Measurements from ENCODE around the gene CHMP2A.
A peak's percentile ranks its signal among the peaks of the same experiment; 100 is the strongest.
"Not testable (repeated sequence)": the region's sequence is repeated elsewhere in the genome, so short reads cannot be mapped to it uniquely, and the experiment has no call there.

Gene CHMP2A
- long read RNA-seq, donor 1, transcript CHMP2A-207 (2 exons, 592 nt): minor isoform, 8 of 138 reads
- long read RNA-seq, donor 1, transcript CHMP2A-201 (6 exons, 913 nt): major isoform, 52 of 138 reads
- long read RNA-seq, donor 1, transcript CHMP2A-206 (5 exons, 1,178 nt): minor isoform, 14 of 138 reads
- long read RNA-seq, donor 1, transcript CHMP2A-208 (6 exons, 885 nt): minor isoform, 20 of 138 reads
- long read RNA-seq, donor 1, partial matches to known transcripts: 44 of 138 reads
- long read RNA-seq, donor 1, other reads (novel, unspliced or antisense): 0 of 138 reads
- long read RNA-seq, donor 2, transcript CHMP2A-206 (5 exons, 1,178 nt): minor isoform, 8 of 72 reads
- long read RNA-seq, donor 2, transcript CHMP2A-201 (6 exons, 913 nt): major isoform, 23 of 72 reads
- long read RNA-seq, donor 2, transcript CHMP2A-208 (6 exons, 885 nt): minor isoform, 15 of 72 reads
- long read RNA-seq, donor 2, partial matches to known transcripts: 24 of 72 reads
- long read RNA-seq, donor 2, other reads (novel, unspliced or antisense): 0 of 72 reads
- long read RNA-seq, donor 3, transcript CHMP2A-208 (6 exons, 885 nt): minor isoform, 9 of 56 reads
- long read RNA-seq, donor 3, transcript CHMP2A-201 (6 exons, 913 nt): major isoform, 20 of 56 reads
- long read RNA-seq, donor 3, transcript CHMP2A-206 (5 exons, 1,178 nt): minor isoform, 15 of 56 reads
- long read RNA-seq, donor 3, partial matches to known transcripts: 11 of 56 reads
- long read RNA-seq, donor 3, other reads (novel, unspliced or antisense): 0 of 56 reads
- long read RNA-seq, donor 4, transcript CHMP2A-201 (6 exons, 913 nt): major isoform, 31 of 88 reads
- long read RNA-seq, donor 4, transcript CHMP2A-206 (5 exons, 1,178 nt): minor isoform, 13 of 88 reads
- long read RNA-seq, donor 4, transcript CHMP2A-208 (6 exons, 885 nt): minor isoform, 8 of 88 reads
- long read RNA-seq, donor 4, partial matches to known transcripts: 33 of 88 reads
- long read RNA-seq, donor 4, other reads (novel, unspliced or antisense): 0 of 88 reads
- long read RNA-seq, donor 5, transcript CHMP2A-208 (6 exons, 885 nt): minor isoform, 19 of 88 reads
- long read RNA-seq, donor 5, transcript CHMP2A-201 (6 exons, 913 nt): major isoform, 51 of 88 reads
- long read RNA-seq, donor 5, transcript CHMP2A-206 (5 exons, 1,178 nt): minor isoform, 9 of 88 reads
- long read RNA-seq, donor 5, partial matches to known transcripts: 8 of 88 reads
- long read RNA-seq, donor 5, other reads (novel, unspliced or antisense): 0 of 88 reads
- long read RNA-seq, donor 6, transcript CHMP2A-206 (5 exons, 1,178 nt): minor isoform, 17 of 90 reads
- long read RNA-seq, donor 6, transcript CHMP2A-208 (6 exons, 885 nt): minor isoform, 9 of 90 reads
- long read RNA-seq, donor 6, transcript CHMP2A-207 (2 exons, 592 nt): minor isoform, 6 of 90 reads
- long read RNA-seq, donor 6, transcript CHMP2A-201 (6 exons, 913 nt): major isoform, 41 of 90 reads
- long read RNA-seq, donor 6, partial matches to known transcripts: 17 of 90 reads
- long read RNA-seq, donor 6, other reads (novel, unspliced or antisense): 0 of 90 reads
- long read RNA-seq, donor 7, transcript CHMP2A-201 (6 exons, 913 nt): major isoform, 46 of 127 reads
- long read RNA-seq, donor 7, transcript CHMP2A-208 (6 exons, 885 nt): minor isoform, 18 of 127 reads
- long read RNA-seq, donor 7, transcript CHMP2A-206 (5 exons, 1,178 nt): minor isoform, 23 of 127 reads
- long read RNA-seq, donor 7, partial matches to known transcripts: 37 of 127 reads
- long read RNA-seq, donor 7, other reads (novel, unspliced or antisense): 0 of 127 reads
- long read RNA-seq, donor 8, transcript CHMP2A-207 (2 exons, 592 nt): minor isoform, 6 of 82 reads
- long read RNA-seq, donor 8, transcript CHMP2A-201 (6 exons, 913 nt): major isoform, 27 of 82 reads
- long read RNA-seq, donor 8, transcript CHMP2A-208 (6 exons, 885 nt): minor isoform, 14 of 82 reads
- long read RNA-seq, donor 8, transcript CHMP2A-206 (5 exons, 1,178 nt): minor isoform, 10 of 82 reads
- long read RNA-seq, donor 8, partial matches to known transcripts: 24 of 82 reads
- long read RNA-seq, donor 8, other reads (novel, unspliced or antisense): 0 of 82 reads

DNA sequence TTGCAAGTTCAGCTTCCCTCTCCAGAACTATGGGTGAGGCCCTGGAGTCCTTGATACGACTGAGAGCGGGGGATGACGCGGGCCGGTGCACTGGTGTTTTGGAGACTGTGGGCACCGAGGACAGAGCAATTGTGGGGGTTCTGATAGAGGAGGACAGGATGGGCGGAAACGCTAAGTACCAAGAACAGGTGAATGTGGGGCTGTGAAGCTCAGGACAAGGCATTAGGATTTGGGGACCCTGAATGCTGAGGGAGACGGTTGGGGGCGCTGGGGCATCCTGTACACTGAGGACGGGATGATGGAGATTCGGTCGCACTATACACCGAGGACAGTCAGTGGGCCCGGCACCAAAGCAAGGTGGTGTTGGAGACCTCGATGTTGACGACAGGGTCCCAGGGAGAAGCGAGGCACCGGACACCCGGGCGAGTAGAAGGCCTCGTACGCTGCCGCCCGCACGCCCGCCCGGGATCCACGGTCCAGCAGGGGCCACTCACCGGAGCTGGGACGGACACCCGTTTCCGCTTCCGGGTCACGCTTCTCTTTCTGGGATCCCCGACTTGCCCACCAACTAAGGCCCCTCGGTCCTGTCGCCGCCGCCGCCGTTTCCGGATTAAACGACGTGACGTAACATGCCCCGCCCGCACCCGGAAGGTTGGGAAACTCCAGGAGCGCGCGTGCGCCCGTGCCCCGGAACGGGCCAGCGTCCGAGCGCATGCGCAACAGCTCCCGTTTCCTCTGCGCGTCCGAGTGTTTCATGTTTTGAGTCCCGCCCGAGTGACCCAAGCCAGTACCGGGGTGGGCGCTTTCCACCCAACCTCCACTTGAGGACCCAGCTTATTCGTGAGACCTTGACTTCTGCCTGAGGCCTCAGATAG, at the start of gene CHMP2A:
CHMP2A (minus strand) TSS at position 612 of the 875 bp plus-strand sequence. CDS start 893 bp downstream, outside the sequence.
- DNase-seq: peak; percentile 90

DNA sequence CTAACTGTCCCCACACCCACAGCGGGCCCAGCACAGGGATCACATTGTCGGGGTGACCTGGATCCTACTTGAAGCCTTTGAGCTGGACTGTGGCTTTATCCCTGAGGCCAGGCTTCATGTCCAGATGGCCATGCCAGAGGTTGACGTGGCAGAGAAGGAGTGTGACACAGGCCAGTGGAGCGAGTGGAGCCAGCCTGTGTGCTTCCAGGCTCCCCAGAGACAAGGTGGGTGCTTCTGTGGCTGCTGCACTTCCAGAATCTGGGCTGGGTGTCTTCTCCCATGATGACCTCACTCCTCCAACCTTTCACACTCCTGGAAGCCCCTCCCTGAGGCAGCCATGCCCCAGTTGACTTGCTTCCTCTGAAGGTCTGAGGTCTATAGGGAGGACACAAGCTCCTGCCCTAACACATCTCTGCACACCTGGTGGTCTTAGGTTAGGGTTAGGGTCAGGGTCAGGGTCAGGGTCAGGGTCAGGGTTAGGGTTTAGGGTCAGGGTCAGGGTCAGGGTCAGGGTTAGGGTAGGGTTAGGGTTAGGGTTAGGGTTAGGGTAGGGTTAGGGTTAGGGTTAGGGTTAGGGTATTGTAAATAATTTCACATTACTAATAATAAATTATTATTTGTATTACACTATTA, 31.3 kb upstream of the CHMP2A start:
- DNase-seq: no peak

DNA sequence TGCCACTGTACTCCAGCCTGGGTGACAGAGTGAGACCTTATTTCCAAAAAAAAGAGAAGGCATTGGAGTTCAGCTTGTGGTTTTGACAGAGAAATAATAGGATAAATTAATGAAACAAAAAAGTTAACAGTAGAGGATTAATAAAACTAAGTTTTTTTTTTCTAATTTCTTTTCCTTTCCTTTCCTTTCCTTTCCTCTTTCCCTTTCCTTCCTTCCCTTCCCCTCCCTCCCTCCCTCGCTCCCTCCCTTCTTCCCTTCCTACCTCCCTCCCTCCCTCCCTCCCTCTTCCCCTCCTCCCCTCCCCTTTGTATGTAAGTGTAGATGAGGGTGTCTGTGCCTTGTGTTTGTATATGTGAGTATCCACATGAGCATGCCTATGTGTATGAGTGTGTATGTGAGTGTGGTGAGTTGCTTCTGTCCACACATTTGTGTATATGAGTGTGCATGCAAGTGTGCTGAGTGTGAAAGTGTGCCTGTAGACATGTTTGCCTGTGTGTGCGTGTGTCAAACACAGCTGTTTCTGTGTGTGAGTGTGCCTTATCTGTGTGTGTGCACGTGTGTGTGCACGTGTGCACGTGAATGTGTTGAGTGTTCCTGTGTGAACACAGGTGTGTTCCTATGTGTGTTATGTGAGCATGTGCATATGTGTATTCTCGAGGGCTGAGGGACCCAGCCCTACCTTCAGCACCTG, 30.7 kb upstream of the CHMP2A start:
- DNase-seq: no peak

DNA sequence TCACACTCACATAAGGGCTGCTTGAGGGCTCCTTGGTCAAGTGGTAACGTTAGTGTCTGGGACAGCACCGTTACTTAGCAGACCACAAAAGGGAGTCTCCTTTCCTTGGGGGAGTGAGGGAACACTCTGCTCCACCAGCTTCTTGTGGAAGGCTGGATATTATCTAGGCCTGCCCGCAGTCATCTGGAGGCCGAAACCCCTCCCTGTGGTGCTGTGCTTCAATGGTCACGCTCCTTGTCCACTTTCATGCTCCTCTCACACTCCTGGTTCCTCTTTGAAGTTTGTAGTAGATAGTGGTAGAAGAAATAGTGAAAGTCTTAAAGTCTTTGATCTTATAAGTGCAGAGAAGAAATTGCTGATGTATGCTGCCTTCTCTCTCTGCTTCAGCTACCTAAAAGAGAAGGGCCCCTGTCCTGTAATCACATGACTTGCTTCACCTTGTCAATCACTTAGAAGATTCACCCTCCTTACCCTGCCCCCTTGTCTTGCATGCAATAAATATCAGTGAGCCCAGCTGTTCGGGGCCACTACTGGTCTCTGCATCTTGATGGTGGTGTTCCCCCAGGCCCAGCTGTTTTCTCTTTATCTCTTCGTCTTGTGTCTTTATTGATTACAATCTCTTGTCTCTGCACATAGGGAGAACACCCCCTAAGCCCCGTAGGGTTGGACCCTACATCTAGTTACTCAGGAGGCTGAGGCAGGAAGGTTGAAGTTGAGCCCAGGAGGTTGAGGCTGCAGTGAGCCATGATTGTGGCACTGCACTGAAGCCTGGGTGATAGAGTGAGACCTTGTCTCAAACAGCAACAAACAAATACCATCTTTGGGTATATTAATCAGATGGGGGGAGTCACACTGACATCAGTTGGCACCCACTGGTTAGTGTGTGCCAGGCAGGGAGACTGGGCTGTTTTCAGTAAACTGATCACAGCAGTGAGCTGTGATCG, 29.9 kb upstream of the CHMP2A start:
- no peak for DNase-seq

DNA sequence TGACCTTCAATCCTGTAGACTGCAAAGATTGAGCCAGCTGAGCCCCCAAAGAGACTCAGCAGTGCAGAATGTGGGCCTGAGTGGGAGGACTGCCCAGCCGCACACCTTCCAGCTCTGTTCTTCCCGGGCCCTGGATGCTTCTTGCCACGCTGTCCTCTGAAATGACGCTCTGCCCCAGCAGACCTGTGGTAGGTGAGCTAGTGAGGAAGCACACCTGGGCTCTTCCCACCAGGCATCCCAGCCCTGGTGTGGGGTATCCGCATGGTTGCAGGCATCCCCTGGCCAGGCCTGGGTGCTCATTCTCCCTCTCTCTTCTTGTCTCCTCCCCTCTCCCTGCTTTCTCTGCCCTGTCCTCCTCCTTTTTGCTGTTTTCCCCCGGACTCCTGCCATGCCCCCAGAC, 28.1 kb upstream of the CHMP2A start:
- no peak for DNase-seq

DNA sequence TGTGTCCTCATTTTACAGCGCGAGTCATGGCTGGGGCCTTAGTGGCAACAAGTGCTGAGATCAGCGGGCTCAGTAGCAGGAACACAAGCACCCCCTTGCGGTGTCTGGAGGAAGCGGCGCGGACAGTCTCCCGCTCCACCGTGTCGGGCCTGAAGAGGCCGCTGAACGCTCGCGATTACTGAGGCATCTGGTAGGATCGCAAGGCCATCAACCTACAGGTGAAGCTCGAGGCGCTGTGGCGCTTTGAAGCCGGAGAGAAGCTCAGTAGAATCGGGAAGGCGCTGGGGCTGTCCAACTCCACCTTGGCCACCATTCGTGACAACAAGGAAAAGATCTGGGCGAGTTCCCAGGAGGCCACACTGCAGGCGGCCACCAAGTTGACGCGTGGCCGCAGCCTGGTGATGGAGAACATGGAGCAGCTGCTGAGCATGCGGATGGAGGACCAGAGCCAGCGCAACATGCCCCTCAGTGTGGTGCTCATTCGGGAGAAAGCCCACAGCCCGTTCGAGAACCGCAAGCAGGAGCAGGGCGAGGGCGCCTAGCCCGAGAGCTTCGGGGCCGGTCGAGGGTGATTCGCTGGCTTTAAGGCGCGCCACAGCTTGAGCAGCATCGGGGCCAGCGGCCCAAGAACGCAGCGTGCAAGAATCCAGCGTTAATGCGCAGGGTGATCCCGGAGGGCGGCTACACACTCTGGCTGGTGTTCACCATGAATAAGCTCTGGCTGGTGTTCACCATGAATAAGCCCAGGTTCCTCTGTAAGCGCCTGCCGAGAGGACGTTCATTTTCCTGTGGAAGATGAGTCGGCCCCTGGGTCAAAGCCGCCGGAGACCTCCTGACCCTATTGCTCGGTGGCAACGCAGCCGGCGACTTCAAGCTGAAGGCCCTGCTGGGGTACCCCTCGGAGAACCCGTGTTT, 26.6 kb upstream of the CHMP2A start:
- peak; percentile 66 for DNase-seq

DNA sequence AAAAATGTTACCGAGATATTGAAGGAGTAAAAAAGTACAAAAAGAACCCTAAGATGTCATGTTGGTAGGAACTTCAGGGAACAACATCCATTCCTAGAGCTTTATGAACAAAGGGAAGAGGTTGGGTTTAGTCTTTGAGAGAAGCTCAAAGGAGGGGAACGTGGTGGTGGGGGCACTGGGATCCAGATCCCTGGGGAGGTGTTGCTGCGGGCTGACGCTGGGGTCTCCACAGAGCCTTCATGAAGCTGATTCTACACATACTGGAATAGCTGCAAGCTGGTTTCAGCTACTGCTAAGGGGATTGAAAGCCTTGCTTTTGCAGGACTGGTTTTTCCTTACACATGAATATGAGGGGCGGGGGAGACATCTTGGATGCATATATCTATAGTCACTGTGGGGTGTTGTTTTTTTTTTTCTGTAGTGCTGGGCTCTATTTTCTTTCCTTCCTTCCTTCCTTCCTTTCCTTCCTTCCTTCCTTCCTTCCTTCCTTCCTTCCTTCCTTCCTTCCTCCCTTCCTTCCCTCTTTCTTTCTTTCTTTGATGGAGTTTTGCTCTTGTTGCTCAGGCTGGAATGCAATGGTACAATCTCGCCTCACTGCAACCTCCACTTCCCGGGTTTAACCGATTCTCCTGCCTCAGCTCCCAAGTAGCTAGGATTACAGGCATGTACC, 24.7 kb upstream of the CHMP2A start:
- DNase-seq: no peak

DNA sequence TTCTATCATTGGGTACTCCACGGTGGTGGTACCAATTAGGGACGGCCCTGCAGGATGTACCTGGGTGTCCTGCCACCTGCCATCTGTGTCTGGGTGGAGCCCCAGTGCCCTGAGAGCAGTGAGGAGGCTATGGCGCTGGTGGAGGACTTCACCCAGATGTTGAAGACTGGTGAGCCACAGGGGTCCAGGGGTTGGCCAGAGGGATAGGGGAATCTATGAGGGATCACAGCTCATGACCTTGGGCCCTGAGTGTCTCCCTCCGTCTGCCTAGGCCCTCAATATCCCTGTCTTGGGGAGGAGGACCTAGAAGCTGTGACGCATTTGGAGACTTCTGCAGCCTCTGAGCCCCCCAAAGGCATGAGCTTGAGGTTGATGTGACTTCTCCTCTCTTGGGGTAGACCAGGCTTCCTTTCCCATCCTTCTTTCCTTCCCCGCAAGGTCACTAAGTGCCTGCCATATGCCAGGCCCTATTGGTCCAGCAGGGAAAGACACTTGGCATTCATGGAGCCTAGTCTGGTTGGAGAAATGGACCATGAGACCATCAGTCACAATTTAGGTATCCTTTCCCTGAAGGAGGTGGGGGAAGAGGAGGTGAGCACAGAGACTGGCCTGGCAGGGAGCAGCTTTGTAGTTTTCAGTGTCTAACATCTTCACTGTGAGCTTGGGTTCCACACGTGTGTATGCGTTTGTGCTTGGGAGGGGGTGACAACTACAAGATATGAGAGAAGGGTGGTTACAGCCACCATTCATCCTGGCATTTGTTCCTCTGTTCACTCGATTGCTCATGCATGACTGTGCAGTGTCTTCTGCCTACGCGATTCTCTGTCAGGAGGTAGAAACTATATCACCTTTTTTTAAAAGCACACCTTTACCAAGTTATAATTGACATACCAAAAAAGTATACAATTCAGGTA, 23.4 kb upstream of the CHMP2A start:
- DNase-seq: no peak

DNA sequence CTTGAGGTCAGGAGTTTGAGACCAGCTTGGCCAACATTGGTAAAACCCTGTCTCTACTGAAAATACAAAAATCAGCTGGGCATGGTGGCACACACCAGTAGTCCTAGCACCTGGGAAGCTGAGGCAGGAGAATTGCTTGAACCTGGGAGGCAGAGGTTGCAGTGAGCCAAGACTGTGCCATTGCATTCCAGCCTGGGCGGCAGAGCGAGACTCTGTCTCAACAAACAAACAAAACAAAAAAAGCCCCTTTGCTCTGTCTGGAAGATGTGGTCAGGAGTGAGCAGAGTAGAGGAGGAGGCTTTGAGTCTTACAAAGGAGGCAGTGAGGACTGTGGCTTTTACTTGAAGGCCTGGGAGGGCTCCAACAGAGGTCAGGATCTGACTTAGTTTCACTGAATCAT, 22.7 kb upstream of the CHMP2A start:
- DNase-seq: not testable (repeated sequence)

DNA sequence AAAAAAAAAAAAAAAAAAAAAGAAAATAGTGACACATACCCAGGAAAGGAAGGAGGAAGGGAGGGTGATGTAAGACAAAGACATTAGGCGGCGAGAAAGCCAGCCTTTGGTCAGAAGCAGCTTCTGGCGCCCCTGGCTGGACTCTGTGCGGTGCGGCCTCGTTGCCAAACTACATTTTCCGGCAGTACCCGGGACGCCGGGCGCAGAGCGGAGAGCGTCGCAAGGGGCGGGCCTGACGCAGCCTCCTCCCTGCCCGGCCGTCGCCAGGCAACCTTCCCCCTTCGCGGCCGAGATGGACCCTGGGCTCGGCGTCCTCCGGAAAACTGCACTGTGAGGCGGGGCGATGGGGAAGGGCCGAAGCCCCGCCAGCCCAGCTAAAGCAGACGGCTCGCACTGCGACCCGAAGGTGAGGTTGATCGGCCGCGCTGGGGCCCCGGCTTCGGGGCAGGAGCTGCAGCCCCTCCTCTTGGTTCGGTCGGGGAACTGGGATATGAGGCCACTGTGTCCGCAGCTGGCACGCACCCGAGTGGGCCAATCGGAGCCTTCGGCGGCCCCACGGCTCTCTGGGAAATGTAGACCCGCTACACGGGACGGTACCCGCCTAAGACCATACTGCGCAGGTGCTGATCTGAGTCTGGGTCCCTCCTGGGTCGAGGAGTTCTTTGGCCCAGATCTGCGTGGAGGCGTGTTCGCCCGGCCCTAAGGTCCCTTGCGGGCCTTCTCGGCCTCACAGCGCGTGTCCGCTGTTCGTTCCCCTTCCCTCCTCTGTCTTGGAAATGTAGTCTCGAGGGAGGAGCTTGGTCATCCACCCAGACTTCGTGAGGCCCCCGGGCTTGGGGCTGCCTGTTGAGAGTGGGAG, 20.5 kb upstream of the CHMP2A start:
- peak; percentile 100 for DNase-seq

DNA sequence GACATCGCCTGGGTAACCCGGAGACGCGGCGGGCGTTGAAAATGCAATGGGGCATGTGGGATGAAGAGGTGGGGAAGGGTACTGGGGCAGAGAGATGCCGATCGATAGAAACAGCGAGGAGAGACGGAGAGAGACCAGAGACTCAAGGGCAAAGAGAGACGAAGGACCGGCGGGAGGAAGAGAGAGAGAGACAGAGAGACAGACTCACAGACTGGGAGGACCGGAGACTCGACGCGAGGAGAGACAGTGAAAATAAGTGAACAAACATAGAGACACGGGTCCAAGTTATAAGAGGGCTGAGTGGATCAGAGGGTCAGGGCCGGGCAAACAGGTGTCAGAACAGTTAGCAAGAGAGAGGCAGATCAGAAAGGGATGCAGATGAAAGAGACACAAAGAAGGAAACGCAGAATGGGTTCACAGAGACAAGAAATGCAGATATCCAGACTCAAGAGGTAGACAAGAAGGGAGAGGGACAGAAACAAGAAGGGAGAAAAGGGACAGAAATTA, 18.8 kb upstream of the CHMP2A start:
- no peak for DNase-seq

DNA sequence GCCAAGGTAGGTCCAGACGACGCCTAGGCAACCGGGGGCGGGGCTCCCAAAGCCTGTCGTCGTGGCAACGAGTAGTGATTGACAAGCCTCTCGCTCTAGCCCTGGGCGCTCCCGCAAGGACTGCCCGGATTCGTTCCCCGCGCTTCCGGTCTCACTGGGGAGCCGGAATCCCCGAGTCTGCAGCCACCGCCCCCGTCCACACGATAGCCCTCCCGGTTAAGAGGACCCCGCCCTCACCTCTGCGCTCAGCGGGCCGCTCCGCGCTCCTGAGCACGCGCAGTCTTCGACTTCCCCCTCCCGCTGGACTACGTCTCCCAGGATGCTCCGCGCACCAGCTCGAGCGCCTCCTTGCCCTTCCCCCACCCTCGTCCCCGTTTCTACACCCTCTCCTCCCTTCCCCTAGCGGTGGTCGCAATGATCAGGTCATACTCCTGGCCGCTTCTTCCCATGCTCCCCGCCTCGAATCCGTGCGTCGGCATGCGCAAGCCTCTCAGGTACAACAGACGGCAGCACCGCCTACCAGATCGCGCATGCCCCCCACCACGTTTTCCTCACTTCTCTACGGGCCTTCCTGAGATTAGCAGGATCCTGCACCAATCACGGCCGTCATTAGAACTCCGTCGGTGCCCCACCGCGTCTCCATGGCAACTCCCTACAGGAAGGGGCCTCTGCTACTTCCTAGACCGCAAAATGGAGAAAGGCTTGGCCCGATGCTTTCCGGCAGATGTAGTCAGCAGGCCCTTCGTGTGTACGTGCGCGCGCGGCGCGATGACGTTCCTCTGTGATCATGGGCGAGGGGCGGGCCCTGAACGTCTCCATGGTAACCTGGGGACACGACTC, 18.1 kb upstream of the CHMP2A start, which contains the start of gene MZF1:
MZF1 (minus strand) TSS at position 518 of the 840 bp plus-strand sequence. CDS start 1,946 bp downstream, outside the sequence.
- peak; percentile 100 for DNase-seq

Measured in right kidney (tissue), 9 donors.